NCI-H2227 (cell line): ENCODE measurements around the gene PCIF1.

Experiments used
- DNase-seq: peaks from one replicate; lab custom pipeline; 2025; ENCODE audit not compliant: unreplicated experiment; lab: John Stamatoyannopoulos, UW

The PCIF1 gene

DNA sequence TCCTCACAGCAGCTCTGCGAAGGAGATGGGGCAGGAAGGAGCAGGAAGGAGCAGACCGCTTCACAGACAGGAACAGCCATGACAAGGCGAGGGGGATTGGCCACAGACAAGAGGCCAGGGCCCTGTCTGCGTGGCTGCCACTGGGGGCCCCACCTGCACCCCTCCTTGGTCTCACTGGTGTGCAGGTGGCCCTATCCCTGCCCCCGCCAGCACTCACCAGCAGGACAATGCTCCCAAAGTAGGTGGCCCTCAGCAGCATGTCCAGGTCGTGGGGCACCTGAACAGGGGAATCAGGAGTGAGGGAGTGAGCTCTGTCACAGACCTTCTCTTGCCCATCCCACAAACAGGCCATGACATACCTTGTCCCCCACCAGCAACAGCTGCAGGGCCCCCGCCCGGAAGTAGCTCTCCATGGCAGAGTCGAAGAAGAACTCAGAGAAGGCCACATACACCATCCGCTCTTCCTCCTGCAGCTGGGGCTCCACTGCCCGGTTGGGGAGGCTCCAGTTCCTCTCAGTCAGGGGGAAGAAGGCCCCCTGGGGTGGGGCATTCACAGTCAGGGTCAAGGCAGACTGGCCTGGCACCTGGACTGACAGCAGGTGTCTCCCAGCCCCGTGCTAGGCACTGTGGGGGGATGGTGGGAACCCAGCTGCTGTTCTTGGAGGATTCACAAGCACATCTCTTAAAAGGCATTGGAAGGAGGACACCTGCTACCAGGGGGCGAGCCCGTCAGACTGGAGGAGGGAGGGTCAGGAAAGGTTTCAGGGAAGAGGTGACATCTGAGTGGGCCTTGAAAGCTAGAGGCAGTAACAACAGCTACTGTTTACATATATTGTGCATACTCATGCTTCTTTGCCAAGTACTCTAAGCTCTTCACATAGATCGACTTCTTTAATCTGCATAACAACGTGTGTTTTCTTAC, 29.6 kb upstream of the PCIF1 start:
- no peak for DNase-seq

- no peak for DNase-seq
Measured at GRCh38 chr20:45905505-45906079, 28.9 kb upstream of the PCIF1 start.

GRCh38 chr20:45907219-45907948, 27.1 kb upstream of the PCIF1 start:
- no peak for DNase-seq

GRCh38 chr20:45908084-45908483, 26.4 kb upstream of the PCIF1 start:
- no peak for DNase-seq

GRCh38 chr20:45909336-45909808, 25.1 kb upstream of the PCIF1 start:
- DNase-seq: no peak

GRCh38 chr20:45909817-45910669, 24.4 kb upstream of the PCIF1 start:
- DNase-seq: no peak

- peak; percentile 100 for DNase-seq
Measured at GRCh38 chr20:45910670-45911485, 23.6 kb upstream of the PCIF1 start.

DNA sequence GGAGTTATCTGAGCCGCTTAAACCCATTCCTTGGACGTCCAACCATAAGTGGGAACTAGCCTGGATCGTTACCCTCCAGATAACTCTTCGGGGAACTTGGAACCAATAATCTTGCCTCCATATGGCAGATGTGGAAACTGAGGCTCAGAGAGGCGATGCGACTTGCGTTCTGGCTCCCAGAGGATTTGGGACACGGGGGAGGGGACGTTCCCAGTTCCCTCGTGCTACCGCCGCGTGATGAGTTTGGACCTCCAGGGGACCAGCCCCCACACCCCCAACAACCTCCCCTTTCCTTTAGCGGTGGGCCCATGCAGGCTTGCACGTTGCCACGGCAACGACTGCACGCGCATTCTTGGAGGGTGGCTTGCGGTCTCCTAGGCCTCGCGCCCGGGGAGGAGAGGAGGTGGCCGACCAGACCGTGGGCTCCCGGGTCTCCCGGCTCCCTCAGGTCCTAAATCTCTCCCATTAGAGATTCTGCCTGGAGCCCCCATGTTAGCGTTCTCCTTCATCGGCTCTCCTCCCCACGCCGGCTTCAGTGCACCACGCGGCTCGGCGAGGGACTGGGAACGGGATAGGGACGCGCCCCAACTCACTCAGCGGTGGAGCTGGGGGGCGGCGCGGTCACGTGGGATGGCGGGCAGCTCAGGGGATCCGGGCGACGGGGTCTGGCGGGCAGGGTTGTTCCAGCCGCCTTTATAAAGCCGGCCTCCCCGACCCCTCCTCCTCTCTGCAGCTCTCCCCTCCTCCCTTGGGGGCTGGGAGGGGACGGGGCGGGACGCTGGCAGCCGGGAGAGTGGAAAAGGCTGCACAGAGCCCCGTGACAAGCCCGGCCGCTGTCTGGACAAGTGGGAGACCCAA, 22.8 kb upstream of the PCIF1 start, which contains the start of gene PLTP:
Gene PLTP, minus strand, starts transcription at position 670 of the 858 bp plus-strand sequence. CDS start 703 bp downstream, outside the sequence.
- DNase-seq: peak; percentile 90

DNA sequence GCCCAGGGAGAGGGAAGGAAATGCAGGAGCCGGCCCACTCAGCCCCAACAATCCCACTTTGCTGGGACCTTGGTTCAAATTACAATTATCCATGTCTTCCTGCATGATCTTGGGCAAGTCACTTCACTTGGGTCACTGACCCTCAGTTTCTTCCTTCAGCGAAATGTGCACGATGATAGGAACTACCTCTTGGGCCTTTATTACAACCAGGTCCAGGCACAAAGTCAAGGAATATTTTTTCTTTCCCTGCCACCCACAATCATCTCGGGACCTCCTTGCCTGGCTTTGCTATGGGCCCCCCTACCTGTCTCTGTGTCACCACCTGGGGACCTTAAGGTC, 22.2 kb upstream of the PCIF1 start:
- DNase-seq: no peak

DNA sequence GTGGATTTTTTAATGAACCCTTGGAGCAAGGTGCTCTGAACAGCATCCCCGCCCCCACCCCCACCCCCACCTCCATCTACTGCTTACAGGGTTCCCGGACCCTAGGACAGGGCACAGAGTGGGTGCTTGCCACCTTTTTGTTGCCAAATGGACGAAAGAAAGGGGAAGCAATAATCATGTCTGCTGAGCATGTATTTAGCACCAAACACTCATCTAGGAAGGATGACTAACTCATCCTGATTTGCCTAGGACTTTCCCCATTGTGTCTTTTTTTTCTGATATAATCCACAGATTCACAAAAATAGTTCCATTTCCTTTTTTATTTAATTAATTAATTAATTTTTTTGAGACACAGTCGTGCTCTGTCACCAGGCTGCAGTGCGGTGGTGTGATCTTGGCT, 21.4 kb upstream of the PCIF1 start:
- DNase-seq: no peak

GRCh38 chr20:45917790-45918141, 16.7 kb upstream of the PCIF1 start:
- no peak for DNase-seq

- DNase-seq: no peak
Measured at GRCh38 chr20:45918182-45918737, 16.2 kb upstream of the PCIF1 start.

DNA sequence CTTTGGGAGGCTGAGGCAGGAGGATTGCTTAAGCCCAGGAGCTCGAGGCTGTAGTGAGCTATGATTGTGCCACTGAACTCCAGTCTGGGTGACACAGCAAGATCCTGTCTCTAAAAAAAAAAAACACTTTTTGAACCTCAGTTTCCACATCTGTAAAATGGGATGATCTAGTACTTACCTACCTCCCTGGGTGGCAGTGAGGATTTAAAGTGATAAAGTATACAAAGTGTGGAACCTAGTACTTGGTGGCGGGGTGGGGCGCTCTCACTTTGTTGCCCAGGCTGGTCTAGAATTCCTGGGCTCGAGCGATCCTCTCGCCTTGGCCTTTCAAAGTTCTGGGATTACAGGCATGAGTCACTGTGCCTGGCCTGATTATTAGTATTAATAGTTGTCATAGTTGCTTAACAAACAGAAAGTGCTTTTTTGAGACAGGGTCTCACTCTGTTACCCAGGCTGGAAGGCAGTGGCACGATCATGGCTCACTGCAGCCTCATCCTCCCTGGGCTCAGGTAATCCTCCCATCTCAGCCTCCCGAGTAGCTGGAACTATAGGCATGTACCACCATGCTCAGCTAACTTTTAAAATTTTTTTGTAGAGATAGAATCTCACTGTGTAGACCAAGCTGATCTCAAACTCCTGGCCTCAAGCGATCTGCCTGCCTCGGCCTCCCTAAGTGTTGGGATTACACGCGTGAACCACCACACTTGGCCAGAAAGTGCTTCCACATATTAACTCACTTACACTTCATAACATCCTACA, 15.5 kb upstream of the PCIF1 start:
- DNase-seq: no peak

DNA sequence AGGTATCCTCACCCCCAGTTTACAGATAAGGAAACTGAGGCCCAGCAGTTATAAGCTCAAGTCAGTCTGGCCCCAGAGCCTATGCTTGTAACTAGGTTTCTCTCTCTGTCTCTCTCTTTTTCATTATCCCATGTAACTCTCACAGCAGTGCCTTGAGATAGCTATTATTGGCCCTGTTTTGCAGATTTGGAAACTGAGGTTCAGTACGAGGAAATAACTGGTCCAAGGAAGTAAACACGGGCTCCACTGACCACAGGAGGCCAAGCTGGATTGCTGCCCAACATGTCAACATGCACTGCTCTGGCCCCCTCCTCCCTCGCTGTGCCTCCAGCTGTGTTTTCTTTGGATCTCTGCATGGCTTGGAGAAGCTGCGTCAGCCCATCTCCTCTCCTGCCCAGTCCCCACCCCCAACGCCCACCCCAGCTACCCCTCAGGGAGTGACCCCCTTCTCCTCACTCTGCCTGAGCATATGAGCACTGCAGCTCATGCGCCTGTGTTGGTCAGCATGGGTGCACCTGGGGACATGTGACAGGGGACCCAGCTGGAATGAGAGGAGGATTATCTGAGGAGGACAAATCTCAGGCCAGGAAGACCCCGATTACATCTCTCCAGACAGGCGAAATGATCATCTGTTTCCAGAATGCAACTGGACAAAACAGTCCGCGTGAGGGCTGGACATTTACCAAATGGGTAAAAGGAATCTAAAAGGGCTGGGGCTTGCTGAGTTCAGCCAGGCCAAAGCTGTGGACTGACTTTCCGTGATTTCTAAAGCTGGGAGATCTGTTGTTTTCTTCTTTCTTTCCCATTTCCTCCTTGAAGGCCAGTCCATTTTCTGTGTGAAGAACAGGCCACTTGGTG, 14.7 kb upstream of the PCIF1 start:
- DNase-seq: no peak

DNA sequence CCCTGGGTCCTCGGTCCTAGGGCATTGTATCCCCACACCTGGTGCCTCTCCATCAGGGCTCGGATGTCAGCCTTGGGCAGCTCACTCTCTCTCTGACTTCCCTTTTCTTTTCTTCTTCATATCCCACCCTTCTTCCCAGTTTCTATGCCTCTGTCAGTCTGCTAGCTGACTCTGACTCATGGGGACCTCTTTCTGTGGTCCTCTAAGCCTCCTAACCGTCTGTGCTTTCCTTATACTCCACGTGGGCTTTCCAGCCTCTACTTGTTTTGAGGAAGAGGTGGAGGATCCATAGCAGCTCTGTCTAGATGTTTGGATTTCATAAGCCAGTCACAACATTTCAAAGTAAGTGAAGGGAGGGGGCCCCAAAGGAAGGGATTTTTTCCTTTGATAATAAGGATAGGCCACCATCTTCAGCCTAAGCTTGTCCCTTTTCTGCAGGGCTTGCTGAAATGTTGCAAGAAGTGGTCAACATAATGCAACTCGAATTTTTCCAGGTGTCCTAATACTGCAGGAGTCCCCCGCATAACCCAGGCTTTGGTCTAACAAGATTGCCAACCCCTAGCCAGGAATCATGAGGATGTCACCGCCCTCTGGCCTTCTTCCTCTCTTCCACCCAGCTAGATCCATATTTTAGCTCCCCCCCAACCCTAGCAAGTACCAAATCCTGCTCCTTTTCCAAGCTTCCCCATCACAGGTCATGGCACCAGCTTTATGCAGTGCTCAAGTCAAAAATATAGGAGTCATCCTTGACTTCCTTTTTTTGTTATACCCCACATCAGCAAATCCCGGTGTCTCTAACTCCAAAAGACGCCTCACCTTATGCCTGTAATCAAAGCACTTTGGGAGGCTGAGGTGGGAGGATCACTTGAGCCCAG, 13.8 kb upstream of the PCIF1 start:
- no peak for DNase-seq
